ENCODE measurements around the gene PNPLA3.

- no peak for TF ChIP-seq EZH2 (IDR thresholded peaks at IDR 0.05; ENCODE audit: low read length)
- no peak for TF ChIP-seq CTCF (optimal IDR thresholded peaks at IDR 0.05 in 1 of 3, IDR thresholded peaks at IDR 0.05 in 1 of 3, conservative IDR thresholded peaks at IDR 0.05 in 1 of 3; ENCODE audit: extremely low read depth in 1 of 3, insufficient read depth in 2 of 3, low read length in 3 of 3)
Measured at GRCh38 chr22:43974028-43974545, 50.5 kb downstream of the PNPLA3 start.

Data from keratinocyte (primary cell).